ENCODE measurements around the gene SDC3.

SDC3 gene

DNA sequence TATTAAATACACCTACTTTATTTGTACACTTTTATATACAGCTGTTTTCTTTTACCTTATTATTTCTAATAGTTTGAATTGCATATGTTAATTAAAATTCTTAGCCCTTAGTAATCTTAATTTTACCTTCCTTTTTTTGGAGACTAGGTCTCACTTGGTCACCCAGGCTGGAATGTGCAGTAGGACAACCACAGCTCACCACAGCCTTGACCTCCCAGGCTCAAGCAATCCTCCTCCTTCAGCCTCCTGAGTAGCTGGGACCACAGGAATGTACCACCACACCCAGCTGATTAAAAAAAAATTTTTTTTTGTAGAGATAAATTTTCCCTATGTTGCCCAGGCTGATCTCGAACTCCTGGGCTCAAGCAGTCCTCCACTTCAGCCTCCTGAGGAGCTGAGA is 15.0 kb upstream of the SDC3 start:
- no peak for DNase-seq (ENCODE audit: low spot score)

GRCh38 chr1:30920827-30921226 is 12.3 kb upstream of the SDC3 start:
- TF ChIP-seq CTCF (IDR thresholded peaks at IDR 0.05) = no peak
- Histone ChIP-seq H3K27ac (no peak overlapping the region), H3K4me3 (no peak overlapping the region)
- no peak for DNase-seq (ENCODE audit: low spot score)

More for the DNA sequence above, 15.0 kb upstream of the SDC3 start:
- no peak overlapping the region for H3K4me3 ChIP-seq
- TF ChIP-seq CTCF (IDR thresholded peaks at IDR 0.05) = no peak
- no peak overlapping the region for H3K27ac ChIP-seq

GRCh38 chr1:30919025-30919881 is 10.7 kb upstream of the SDC3 start:
- H3K27ac ChIP-seq = no peak overlapping the region
- H3K4me3 ChIP-seq = no peak overlapping the region
- peak; percentile 57 for DNase-seq (ENCODE audit: low spot score)
- TF ChIP-seq CTCF (IDR thresholded peaks at IDR 0.05) = no peak

DNA sequence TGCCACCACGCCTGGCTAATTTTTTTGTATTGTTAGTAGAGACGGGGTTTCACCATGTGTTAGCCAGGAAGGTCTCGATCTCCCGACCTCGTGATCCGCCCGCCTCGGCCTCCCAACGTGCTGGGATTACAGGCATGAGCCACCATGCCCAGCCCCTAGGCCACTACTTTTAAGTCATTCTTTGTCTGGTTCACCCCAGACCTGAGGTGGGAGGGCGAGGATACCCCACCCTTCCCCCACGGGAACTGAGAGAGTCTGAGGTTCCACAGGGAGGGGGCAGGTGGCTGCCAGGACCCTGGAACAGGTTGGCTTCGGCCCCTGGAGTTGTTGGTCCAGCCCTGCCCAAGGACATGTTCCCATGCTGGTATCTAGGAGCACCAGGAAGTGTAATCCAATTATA is 7.7 kb upstream of the SDC3 start:
- Histone ChIP-seq H3K4me3 (no peak overlapping the region), H3K27ac (no peak overlapping the region)
- no peak for TF ChIP-seq CTCF (IDR thresholded peaks at IDR 0.05)
- DNase-seq (ENCODE audit: low spot score) = peak; percentile 59

DNA sequence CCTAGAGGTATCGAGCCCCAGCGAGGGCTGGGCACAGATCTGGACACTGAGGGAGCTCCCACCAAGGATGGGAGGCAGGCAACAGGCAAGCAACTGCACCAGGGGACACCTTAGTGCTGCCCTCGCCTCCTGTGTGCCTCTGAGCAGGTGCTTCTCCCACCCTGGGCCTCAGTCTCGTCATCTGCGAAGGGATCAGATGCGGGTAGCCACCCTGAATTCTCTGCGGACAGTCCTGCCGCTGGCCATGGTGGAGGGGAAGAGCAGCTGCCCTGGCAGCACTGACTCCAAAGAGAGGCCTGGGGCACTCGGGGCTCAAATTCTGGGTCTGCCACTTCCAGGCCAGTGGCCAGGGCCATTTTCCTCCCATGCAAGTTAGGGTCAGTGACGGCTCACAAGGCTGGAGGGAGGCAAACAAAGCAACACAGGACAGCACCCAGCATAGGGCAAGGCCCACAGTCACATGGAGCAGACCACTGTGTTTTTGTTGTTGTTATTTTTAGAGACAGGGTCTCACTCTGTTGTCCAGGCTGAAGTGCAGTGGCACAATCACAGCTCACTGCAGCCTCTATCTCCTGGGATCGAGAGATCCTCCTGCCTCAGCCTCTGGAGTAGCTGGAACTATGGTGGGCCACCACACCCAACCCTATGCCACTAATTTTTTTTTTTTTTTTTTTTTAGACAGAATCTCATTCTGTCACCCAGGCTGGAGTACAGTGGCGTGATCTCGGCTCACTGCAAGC is 7.1 kb upstream of the SDC3 start:
- H3K27ac ChIP-seq = no peak overlapping the region
- DNase-seq (ENCODE audit: low spot score) = no peak
- no peak overlapping the region for H3K4me3 ChIP-seq
- TF ChIP-seq CTCF (IDR thresholded peaks at IDR 0.05) = no peak

GRCh38 chr1:30914931-30915330 is 6.4 kb upstream of the SDC3 start:
- no peak for DNase-seq (ENCODE audit: low spot score)
- no peak overlapping the region for H3K4me3 ChIP-seq
- TF ChIP-seq CTCF (IDR thresholded peaks at IDR 0.05) = no peak
- no peak overlapping the region for H3K27ac ChIP-seq

DNA sequence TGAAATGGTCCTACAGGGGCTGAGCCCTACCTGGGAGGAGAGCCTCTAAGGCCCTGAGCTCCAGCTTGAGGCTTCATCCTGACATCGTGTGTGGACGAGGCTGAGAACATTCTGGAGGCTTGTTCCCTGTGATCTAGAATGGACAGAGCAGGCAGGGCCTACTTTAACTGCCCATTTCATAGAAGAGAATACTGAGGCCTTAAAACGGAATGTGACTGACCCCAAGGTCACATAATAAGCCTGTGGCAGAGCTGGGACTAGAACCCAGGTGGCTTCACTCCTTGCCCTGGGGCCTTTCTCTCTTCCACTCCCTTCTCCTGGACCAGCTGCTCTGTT is 6.0 kb upstream of the SDC3 start:
- no peak for DNase-seq (ENCODE audit: low spot score)
- no peak overlapping the region for H3K27ac ChIP-seq
- no peak overlapping the region for H3K4me3 ChIP-seq
- no peak for TF ChIP-seq CTCF (IDR thresholded peaks at IDR 0.05)

Measured in coronary artery (tissue), 2 donors.